ENCODE results near the gene DNAH12. TPM values are rescaled to one million over a fixed set of nuclear protein-coding genes. Genes with fewer than 3 reads are reported as not detected.

The DNAH12 gene
- polyA plus RNA-seq, 3 donors: 0.03 TPM; not detected in 2

- no peaks in the 10 kb centered on the region for H3K9me3 Mint-ChIP-seq
- no peaks in the 10 kb centered on the region for H3K27me3 ChIP-seq (ENCODE audit: control insufficient read depth in 2 of 2, insufficient read depth in 2 of 2, low read length in 2 of 2)
- no peak overlapping the region for H3K9ac ChIP-seq (ENCODE audit: insufficient read depth, low read length, poor library complexity, severe bottlenecking)
- intact Hi-C loops (cut with micrococcal nuclease): no loop called here
- no peak overlapping the region for H3K27ac ChIP-seq (ENCODE audit: low read depth in 1 of 2, low read length in 2 of 2)
- no peak for TF ChIP-seq CTCF (IDR thresholded peaks at IDR 0.05)
- peaks cover 0 to 2% (median 0%) of the 10 kb centered on the region in 3 donors for H3K27me3 Mint-ChIP-seq (ENCODE audit: low read depth in 3 of 3)
- H3K4me3 Mint-ChIP-seq: no peak overlapping the region
- H3K36me3 Mint-ChIP-seq: no peaks in the 10 kb centered on the region
- H4K20me1 ChIP-seq (ENCODE audit: insufficient read depth, low read length): no peaks in the 10 kb centered on the region
- H3K9me3 ChIP-seq (replicated peaks in 1 of 2; ENCODE audit: control insufficient read depth in 1 of 2, insufficient read depth in 1 of 2, low read length in 2 of 2): no peaks in the 10 kb centered on the region
- peaks cover 0 to 3% of the 10 kb centered on the region in 2 donors for H3K4me1 ChIP-seq (ENCODE audit: control insufficient read depth in 1 of 2, insufficient read depth in 2 of 2, low read length in 2 of 2)
- no peak overlapping the region for H2AFZ ChIP-seq (ENCODE audit: insufficient read depth, low read depth, low read length, poor library complexity, severe bottlenecking)
- no peaks in the 10 kb centered on the region for H3K36me3 ChIP-seq (replicated peaks in 1 of 2; ENCODE audit: control insufficient read depth in 1 of 2, insufficient read depth in 2 of 2, low read length in 2 of 2)
- no peak overlapping the region for H3K4me2 ChIP-seq (replicated peaks; ENCODE audit: extremely low read depth, low read length, poor library complexity, severe bottlenecking)
- no peak for DNase-seq
- no peak overlapping the region for H3K4me3 ChIP-seq (replicated peaks in 1 of 3; ENCODE audit: low read depth in 2 of 3, low read length in 3 of 3)
- H3K27ac Mint-ChIP-seq: no peak overlapping the region
- no peaks in the 10 kb centered on the region for H3K79me2 ChIP-seq (ENCODE audit: insufficient read depth, low read length)
- WGBS (ENCODE audit: insufficient coverage): 76% methylated on average over 2 of the region's 2 CpGs
- H3K4me1 Mint-ChIP-seq: peaks cover 4% of the 10 kb centered on the region
Measured at GRCh38 chr3:57389271-57389670, 154.9 kb downstream of the DNAH12 start.

GRCh38 chr3:57386307-57386706 is 157.8 kb downstream of the DNAH12 start:
- Mint-ChIP-seq H3K36me3 (no peaks in the 10 kb centered on the region), H3K4me1 (peaks cover 6% of the 10 kb centered on the region), H3K9me3 (no peaks in the 10 kb centered on the region), H3K27ac (no peak overlapping the region), H3K4me3 (no peak overlapping the region), H3K27me3 (ENCODE audit: low read depth in 3 of 3) (no peaks in the 10 kb centered on the region)
- intact Hi-C loops (cut with micrococcal nuclease): no loop called here
- no peak for TF ChIP-seq CTCF (IDR thresholded peaks at IDR 0.05)
- H3K9me3 ChIP-seq (replicated peaks in 1 of 2; ENCODE audit: control insufficient read depth in 1 of 2, insufficient read depth in 1 of 2, low read length in 2 of 2): no peaks in the 10 kb centered on the region
- WGBS (ENCODE audit: insufficient coverage): 94% methylated on average over 3 of the region's 4 CpGs
- H3K4me3 ChIP-seq (replicated peaks in 1 of 3; ENCODE audit: low read depth in 2 of 3, low read length in 3 of 3): no peak overlapping the region
- H4K20me1 ChIP-seq (ENCODE audit: insufficient read depth, low read length): no peaks in the 10 kb centered on the region
- H3K27ac ChIP-seq (ENCODE audit: low read depth in 1 of 2, low read length in 2 of 2): no peak overlapping the region
- H2AFZ ChIP-seq (ENCODE audit: insufficient read depth, low read depth, low read length, poor library complexity, severe bottlenecking): no peak overlapping the region
- H3K36me3 ChIP-seq (replicated peaks in 1 of 2; ENCODE audit: control insufficient read depth in 1 of 2, insufficient read depth in 2 of 2, low read length in 2 of 2): no peaks in the 10 kb centered on the region
- H3K27me3 ChIP-seq (ENCODE audit: control insufficient read depth in 2 of 2, insufficient read depth in 2 of 2, low read length in 2 of 2): no peaks in the 10 kb centered on the region
- H3K4me2 ChIP-seq (replicated peaks; ENCODE audit: extremely low read depth, low read length, poor library complexity, severe bottlenecking): no peak overlapping the region
- H3K9ac ChIP-seq (ENCODE audit: insufficient read depth, low read length, poor library complexity, severe bottlenecking): no peak overlapping the region
- no peaks in the 10 kb centered on the region for H3K4me1 ChIP-seq (ENCODE audit: control insufficient read depth in 1 of 2, insufficient read depth in 2 of 2, low read length in 2 of 2)
- DNase-seq: no peak
- no peaks in the 10 kb centered on the region for H3K79me2 ChIP-seq (ENCODE audit: insufficient read depth, low read length)

Measured in CD14-positive monocyte (primary cell).